Hematopoietic multipotent progenitor cell (in vitro differentiated cells): ENCODE measurements around the gene ANKRD31. TPM values are rescaled to one million over a fixed set of nuclear protein-coding genes. Genes with fewer than 3 reads are reported as not detected.
A peak's percentile ranks its signal among the peaks of the same experiment; 100 is the strongest.

Experiments used
- DNase-seq, 3 donors: peaks; one replicate each; pipeline ENCODE4 v3.0.0-alpha.2; 2011 to 2015; ENCODE audit warnings: low read depth in 2 of 3, low spot score in 2 of 3
- small RNA-seq: library from RNA; depleted of rRNA; stranded (forward); fragments of <200 nt; gene quantifications from one replicate; pipeline ENCODE3, GENCODE V24; 2012
- total RNA-seq: library from RNA; depleted of rRNA; stranded (reverse); fragments of >200 nt; gene quantifications from one replicate; pipeline ENCODE4 v1.2.3, GENCODE V29; 2012

The ANKRD31 gene
- total RNA-seq, 1 donor, result under 0.01 TPM

- DNase-seq, result no peak
Observed at GRCh38 chr5:75045071-75045470, 191.6 kb downstream of the ANKRD31 start.

GRCh38 chr5:75044406-75044805 is 192.3 kb downstream of the ANKRD31 start:
- DNase-seq, result no peak

GRCh38 chr5:75043633-75044264 is 192.9 kb downstream of the ANKRD31 start:
- DNase-seq, result no peak

- DNase-seq, result no peak
Observed at GRCh38 chr5:75042522-75042921, 194.2 kb downstream of the ANKRD31 start.

GRCh38 chr5:75040973-75041372 is 195.7 kb downstream of the ANKRD31 start:
- DNase-seq, result no peak

- no peak for DNase-seq
Observed at GRCh38 chr5:75037106-75037505, 199.6 kb downstream of the ANKRD31 start.

- DNase-seq, result peak in 1 of 3 donors; percentile 14
Observed at GRCh38 chr5:75034137-75034739, 202.4 kb downstream of the ANKRD31 start.

GRCh38 chr5:75031366-75031765 is 205.3 kb downstream of the ANKRD31 start:
- DNase-seq, result no peak

- no peak for DNase-seq
Observed at GRCh38 chr5:75028090-75028489, 208.6 kb downstream of the ANKRD31 start.

- no peak for DNase-seq
Observed at GRCh38 chr5:75023368-75024159, 213.1 kb downstream of the ANKRD31 start.

GRCh38 chr5:75021800-75022199 is 214.9 kb downstream of the ANKRD31 start:
- DNase-seq, result no peak

- DNase-seq, result no peak
Observed at GRCh38 chr5:75021219-75021618, 215.5 kb downstream of the ANKRD31 start.

GRCh38 chr5:75020016-75020656 is 216.5 kb downstream of the ANKRD31 start:
- no peak for DNase-seq

- DNase-seq, result no peak
Observed at GRCh38 chr5:75018805-75019587, 217.7 kb downstream of the ANKRD31 start.

Small RNAs within 50 kb of the gene (small RNA-seq; reads per million reads assigned to genes)
- gene SUMO2P5, result not detected

Other genes with a start within 250 kb of the ANKRD31 start
- 0.27 TPM for gene GCNT4, start 184.3 kb downstream of the ANKRD31 start, total RNA-seq
- 23.4 TPM for gene HMGCR, start 100.3 kb upstream of the ANKRD31 start, total RNA-seq